ENCODE measurements around the gene WRAP53. TPM values are rescaled to one million over a fixed set of nuclear protein-coding genes. Genes with fewer than 3 reads are reported as not detected.

The WRAP53 gene
- total RNA-seq, 1 donor, result 4.3 TPM

DNA sequence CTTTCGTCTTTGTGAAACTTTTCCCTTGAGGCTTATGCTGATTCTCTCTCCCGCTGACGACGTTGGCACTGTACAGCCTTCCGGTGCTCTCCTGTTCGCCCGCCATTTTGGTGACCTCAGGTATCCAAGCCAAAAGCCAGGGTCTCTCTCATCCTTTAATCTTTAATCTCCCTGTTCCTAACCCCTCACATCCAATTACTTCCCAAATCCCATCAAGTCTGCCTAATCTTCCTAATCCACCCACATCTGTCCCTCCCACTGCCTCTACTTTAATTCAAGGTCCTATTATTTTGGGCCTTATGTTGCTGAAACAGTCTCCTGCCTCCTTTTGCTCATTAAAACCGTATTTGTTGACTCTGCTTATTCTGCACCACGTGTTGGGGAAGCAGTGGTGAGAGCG is 7.3 kb downstream of the WRAP53 start:
- no peak overlapping the region for H3K27ac ChIP-seq (ENCODE audit: low read depth, low read length)
- H3K4me3 ChIP-seq (ENCODE audit: insufficient read depth, low read length), result no peak overlapping the region
- no peak for DNase-seq (ENCODE audit: insufficient read length, low spot score, missing footprints)
- no peak for TF ChIP-seq CTCF (IDR thresholded peaks at IDR 0.05; ENCODE audit: extremely low read depth, low read depth, low read length)
- H3K79me2 ChIP-seq (ENCODE audit: insufficient read depth, low read length), result peaks cover under 1% of the 10 kb centered on the region
- no peaks in the 10 kb centered on the region for H4K20me1 ChIP-seq (ENCODE audit: insufficient read depth, low read length)
- H3K36me3 ChIP-seq (ENCODE audit: insufficient read depth, low read length), result no peaks in the 10 kb centered on the region
- no peak overlapping the region for H2AFZ ChIP-seq (ENCODE audit: low read length)
- no peaks in the 10 kb centered on the region for H3K9me3 ChIP-seq (ENCODE audit: low read depth, low read length)
- no peaks in the 10 kb centered on the region for H3K4me1 ChIP-seq (ENCODE audit: insufficient read depth, low read length)
- no peak overlapping the region for H3K4me2 ChIP-seq (ENCODE audit: insufficient read depth, low read length)
- H3K27me3 ChIP-seq (ENCODE audit: insufficient read depth, low read length), result no peaks in the 10 kb centered on the region

DNA sequence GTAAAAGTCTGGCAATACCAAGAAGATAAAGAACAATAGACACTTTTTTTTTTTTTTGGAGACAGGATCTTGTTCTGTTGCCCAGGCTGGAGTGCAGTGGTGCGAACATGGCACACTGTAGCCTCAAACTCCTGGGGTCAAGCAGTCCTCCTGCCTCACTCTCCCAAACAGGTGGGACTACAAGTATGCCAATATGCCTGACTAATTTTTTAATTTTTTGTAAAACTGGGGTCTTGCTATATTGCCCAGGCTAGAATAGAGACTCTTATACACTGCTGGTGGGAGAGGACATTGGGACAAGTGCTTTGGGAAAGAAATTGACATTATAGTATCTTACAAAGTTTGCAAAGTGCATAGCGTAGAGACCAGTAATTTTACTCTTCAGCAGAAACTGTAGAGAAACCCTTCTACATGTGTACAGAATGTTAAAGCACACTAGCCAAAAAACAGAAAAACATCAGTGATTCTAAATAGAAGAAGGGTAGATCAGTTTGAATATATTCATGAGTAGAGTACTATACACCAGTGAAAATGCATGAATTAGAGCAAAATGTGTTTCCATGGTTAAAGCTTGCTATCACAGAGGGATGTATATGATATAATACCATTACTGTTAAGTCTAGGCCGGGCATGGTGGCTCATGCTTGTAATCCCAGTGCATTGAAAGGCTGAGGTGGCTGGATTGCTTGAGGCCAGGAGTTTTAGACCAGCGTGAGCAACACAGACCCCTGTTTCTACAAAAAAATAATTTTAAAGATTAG is 9.7 kb downstream of the WRAP53 start:
- Histone ChIP-seq H3K4me2 (ENCODE audit: insufficient read depth, low read length) (no peak overlapping the region), H3K4me3 (ENCODE audit: insufficient read depth, low read length) (no peak overlapping the region), H3K27ac (ENCODE audit: low read depth, low read length) (no peak overlapping the region), H4K20me1 (ENCODE audit: insufficient read depth, low read length) (no peaks in the 10 kb centered on the region), H3K4me1 (ENCODE audit: insufficient read depth, low read length) (no peaks in the 10 kb centered on the region), H3K36me3 (ENCODE audit: insufficient read depth, low read length) (peaks cover 5% of the 10 kb centered on the region), H2AFZ (ENCODE audit: low read length) (no peak overlapping the region), H3K79me2 (ENCODE audit: insufficient read depth, low read length) (no peaks in the 10 kb centered on the region), H3K27me3 (ENCODE audit: insufficient read depth, low read length) (no peaks in the 10 kb centered on the region), H3K9me3 (ENCODE audit: low read depth, low read length) (no peaks in the 10 kb centered on the region)
- no peak for DNase-seq (ENCODE audit: insufficient read length, low spot score, missing footprints)
- TF ChIP-seq CTCF (IDR thresholded peaks at IDR 0.05; ENCODE audit: extremely low read depth, low read depth, low read length), result no peak

DNA sequence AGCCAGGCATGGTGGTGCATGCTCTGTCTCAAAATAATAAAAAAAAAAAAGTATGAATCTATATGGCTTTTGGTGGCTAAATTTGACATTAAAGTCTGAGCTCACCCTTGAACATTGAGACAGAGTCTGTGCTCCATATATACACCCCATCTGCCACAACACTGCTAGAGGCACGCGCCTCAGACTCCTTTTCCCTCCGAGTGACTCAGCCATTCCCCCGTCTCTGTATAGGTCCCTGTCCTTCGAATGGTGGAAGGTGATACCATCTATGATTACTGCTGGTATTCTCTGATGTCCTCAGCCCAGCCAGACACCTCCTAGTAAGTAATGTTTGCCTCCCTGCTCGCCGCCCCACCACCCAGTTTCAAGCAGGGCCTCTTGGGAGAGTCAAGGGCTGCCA is 12.2 kb downstream of the WRAP53 start:
- Histone ChIP-seq H3K36me3 (ENCODE audit: insufficient read depth, low read length) (peaks cover 5% of the 10 kb centered on the region), H3K4me1 (ENCODE audit: insufficient read depth, low read length) (peaks cover 11% of the 10 kb centered on the region), H2AFZ (ENCODE audit: low read length) (no peak overlapping the region), H3K27ac (ENCODE audit: low read depth, low read length) (no peak overlapping the region), H3K79me2 (ENCODE audit: insufficient read depth, low read length) (no peaks in the 10 kb centered on the region), H3K4me3 (ENCODE audit: insufficient read depth, low read length) (no peak overlapping the region), H4K20me1 (ENCODE audit: insufficient read depth, low read length) (no peaks in the 10 kb centered on the region), H3K27me3 (ENCODE audit: insufficient read depth, low read length) (peaks cover 19% of the 10 kb centered on the region), H3K4me2 (ENCODE audit: insufficient read depth, low read length) (no peak overlapping the region), H3K9me3 (ENCODE audit: low read depth, low read length) (no peaks in the 10 kb centered on the region)
- TF ChIP-seq CTCF (IDR thresholded peaks at IDR 0.05; ENCODE audit: extremely low read depth, low read depth, low read length), result no peak
- no peak for DNase-seq (ENCODE audit: insufficient read length, low spot score, missing footprints)

- H3K36me3 ChIP-seq (ENCODE audit: insufficient read depth, low read length), result peaks cover 5% of the 10 kb centered on the region
- TF ChIP-seq CTCF (IDR thresholded peaks at IDR 0.05; ENCODE audit: extremely low read depth, low read depth, low read length), result no peak
- H2AFZ ChIP-seq (ENCODE audit: low read length), result no peak overlapping the region
- no peaks in the 10 kb centered on the region for H3K9me3 ChIP-seq (ENCODE audit: low read depth, low read length)
- peaks cover 11% of the 10 kb centered on the region for H3K4me1 ChIP-seq (ENCODE audit: insufficient read depth, low read length)
- DNase-seq (ENCODE audit: insufficient read length, low spot score, missing footprints), result no peak
- H4K20me1 ChIP-seq (ENCODE audit: insufficient read depth, low read length), result no peaks in the 10 kb centered on the region
- H3K27ac ChIP-seq (ENCODE audit: low read depth, low read length), result no peak overlapping the region
- H3K27me3 ChIP-seq (ENCODE audit: insufficient read depth, low read length), result peaks cover 30% of the 10 kb centered on the region
- no peak overlapping the region for H3K4me2 ChIP-seq (ENCODE audit: insufficient read depth, low read length)
- no peaks in the 10 kb centered on the region for H3K79me2 ChIP-seq (ENCODE audit: insufficient read depth, low read length)
- H3K4me3 ChIP-seq (ENCODE audit: insufficient read depth, low read length), result no peak overlapping the region
Measured at GRCh38 chr17:7701681-7702080, 13.4 kb downstream of the WRAP53 start.
